HG03460 (cell line): Measurements from ENCODE around the gene SLC15A1.

Experiments
- ATAC-seq: cut with Tn5 transposase; IDR thresholded peaks from one replicate; pipeline ENCODE4 v1.9.1; 2021; ENCODE audit not compliant: unreplicated experiment

The SLC15A1 gene

GRCh38 chr13:98752467-98753290 is at the start of gene SLC15A1:
SLC15A1 (minus strand) TSS chr13:98752672; CDS start chr13:98752598, 74 bp downstream.
- ATAC-seq: no peak

- ATAC-seq: no peak
Measured at GRCh38 chr13:98801626-98802418, 49.4 kb upstream of the SLC15A1 start.

GRCh38 chr13:98800078-98800477 is 47.6 kb upstream of the SLC15A1 start:
- no peak for ATAC-seq

- ATAC-seq: no peak
Measured at GRCh38 chr13:98798849-98799645, 46.6 kb upstream of the SLC15A1 start.

- ATAC-seq: no peak
Measured at GRCh38 chr13:98797456-98797855, 45.0 kb upstream of the SLC15A1 start.

GRCh38 chr13:98796798-98797197 is 44.3 kb upstream of the SLC15A1 start:
- ATAC-seq: no peak

- no peak for ATAC-seq
Measured at GRCh38 chr13:98796191-98796590, 43.7 kb upstream of the SLC15A1 start.

GRCh38 chr13:98795220-98795619 is 42.7 kb upstream of the SLC15A1 start:
- ATAC-seq: no peak

GRCh38 chr13:98794498-98794897 is 42.0 kb upstream of the SLC15A1 start:
- no peak for ATAC-seq

GRCh38 chr13:98792785-98793495 is 40.5 kb upstream of the SLC15A1 start:
- ATAC-seq: no peak

GRCh38 chr13:98792321-98792720 is 39.8 kb upstream of the SLC15A1 start:
- ATAC-seq: no peak

GRCh38 chr13:98791611-98792010 is 39.1 kb upstream of the SLC15A1 start:
- ATAC-seq: no peak

GRCh38 chr13:98787996-98788395 is 35.5 kb upstream of the SLC15A1 start:
- ATAC-seq: no peak

- no peak for ATAC-seq
Measured at GRCh38 chr13:98787173-98787572, 34.7 kb upstream of the SLC15A1 start.

GRCh38 chr13:98786023-98786422 is 33.6 kb upstream of the SLC15A1 start:
- ATAC-seq: no peak

GRCh38 chr13:98785405-98785804 is 32.9 kb upstream of the SLC15A1 start:
- no peak for ATAC-seq

- no peak for ATAC-seq
Measured at GRCh38 chr13:98784666-98785065, 32.2 kb upstream of the SLC15A1 start.

- ATAC-seq: no peak
Measured at GRCh38 chr13:98783856-98784478, 31.5 kb upstream of the SLC15A1 start.

GRCh38 chr13:98782654-98783053 is 30.2 kb upstream of the SLC15A1 start:
- ATAC-seq: no peak

GRCh38 chr13:98781905-98782304 is 29.4 kb upstream of the SLC15A1 start:
- ATAC-seq: no peak
